WTC11 (cell line): ENCODE results near the gene PGA3. TPM values are rescaled to one million over a fixed set of nuclear protein-coding genes. Genes with fewer than 3 reads are reported as not detected.
"Not testable (repeated sequence)": the region's sequence is repeated elsewhere in the genome, so short reads cannot be mapped to it uniquely, and the experiment has no call there.

Source experiments
- ATAC-seq: fragments of 200-7000 bp; cut with Tn5 transposase; 2 replicates; pipeline ENCODE4 v1.10.0; 2021; ENCODE audit warnings: mild to moderate bottlenecking, moderate library complexity
- CTCF ChIA-PET: fragments of 300-600 bp; sonication (Branson Sonifier 250); formaldehyde crosslinking; loops from one replicate; lab custom pipeline; 2021; ENCODE audit warnings: antibody characterized with exemption; lab: Charles Lee
- POLR2A ChIA-PET: fragments of 350-600 bp; sonication (Branson Sonifier 250); formaldehyde crosslinking; loops from one replicate; lab custom pipeline; 2021; ENCODE audit warnings: antibody characterized with exemption; lab: Charles Lee
- DNase-seq: peaks from one replicate; pipeline ENCODE4 v3.0.0; 2021; ENCODE audit warnings: low spot score
- H3K27ac Mint-ChIP-seq: 2 replicates; pipeline ENCODE4 v1.8.0; 2021; ENCODE audit warnings: mixed read lengths
- H3K27me3 Mint-ChIP-seq: 2 replicates; pipeline ENCODE4 v1.8.0; 2021; ENCODE audit warnings: low read depth, mild to moderate bottlenecking, moderate library complexity, mixed read lengths
- H3K36me3 Mint-ChIP-seq: 2 replicates; pipeline ENCODE4 v1.8.0; 2021; ENCODE audit warnings: mixed read lengths
- H3K4me1 Mint-ChIP-seq: 2 replicates; pipeline ENCODE4 v1.8.0; 2022; ENCODE audit warnings: mixed read lengths
- H3K4me3 Mint-ChIP-seq: 2 replicates; pipeline ENCODE4 v1.8.0; 2021; ENCODE audit warnings: mild to moderate bottlenecking, moderate library complexity, mixed read lengths
- H3K9me3 Mint-ChIP-seq: 2 replicates; pipeline ENCODE4 v1.8.0; 2021; ENCODE audit warnings: mixed read lengths
- ATF2 ChIP-seq: sonication (generic); formaldehyde crosslinking; IDR thresholded peaks from 2 replicates; pipeline ENCODE4 v1.8.1; 2022; ENCODE audit warnings: low read depth, missing genetic modification reagents, borderline replicate concordance
- ATF6 ChIP-seq: sonication (generic); formaldehyde crosslinking; IDR thresholded peaks from 2 replicates; pipeline ENCODE4 v1.8.1; 2023; ENCODE audit warnings: mild to moderate bottlenecking, missing genetic modification reagents
- CREB1 ChIP-seq: sonication (generic); formaldehyde crosslinking; IDR thresholded peaks from 2 replicates; pipeline ENCODE4 v1.8.0; 2023; ENCODE audit warnings: mild to moderate bottlenecking, missing genetic modification reagents
- CTCF ChIP-seq: fragments of 200-600 bp; IDR thresholded peaks from 2 replicates; pipeline ENCODE4 v1.8.0; 2022; ENCODE audit warnings: antibody characterized with exemption
- E2F1 ChIP-seq: sonication (generic); formaldehyde crosslinking; IDR thresholded peaks from 2 replicates; pipeline ENCODE4 v1.8.0; 2022; ENCODE audit warnings: mild to moderate bottlenecking, missing genetic modification reagents
- EMX1 ChIP-seq: fragments of 250-450 bp; sonication (Bioruptor Pico); IDR thresholded peaks from 2 replicates; pipeline ENCODE4 v1.8.0; 2021; ENCODE audit warnings: mild to moderate bottlenecking
- ETV6 ChIP-seq: sonication (generic); formaldehyde crosslinking; IDR thresholded peaks from 2 replicates; pipeline ENCODE4 v1.8.1; 2022; ENCODE audit warnings: mild to moderate bottlenecking, missing genetic modification reagents
- FOXJ3 ChIP-seq: sonication (generic); formaldehyde crosslinking; IDR thresholded peaks from 2 replicates; pipeline ENCODE4 v1.9.0; 2021; ENCODE audit warnings: missing genetic modification reagents, mild to moderate bottlenecking, borderline replicate concordance
- FOXK1 ChIP-seq: sonication (generic); formaldehyde crosslinking; IDR thresholded peaks from 2 replicates; pipeline ENCODE4 v1.8.0; 2022; ENCODE audit warnings: mild to moderate bottlenecking, moderate library complexity, missing genetic modification reagents
- FOXP4 ChIP-seq: sonication (generic); formaldehyde crosslinking; IDR thresholded peaks from 2 replicates; pipeline ENCODE4 v1.8.0; 2022; ENCODE audit warnings: mild to moderate bottlenecking, missing genetic modification reagents
- KAT7 ChIP-seq: sonication (generic); formaldehyde crosslinking; IDR thresholded peaks from 2 replicates; pipeline ENCODE4 v1.8.1; 2023; ENCODE audit warnings: missing genetic modification reagents, mild to moderate bottlenecking, borderline replicate concordance
- MAX ChIP-seq: sonication (generic); formaldehyde crosslinking; IDR thresholded peaks from 2 replicates; pipeline ENCODE4 v1.8.0; 2022; ENCODE audit warnings: mild to moderate bottlenecking, missing genetic modification reagents
- NFATC4 ChIP-seq: fragments of 250-450 bp; sonication (Bioruptor Pico); IDR thresholded peaks from 2 replicates; pipeline ENCODE4 v1.9.0; 2021; ENCODE audit warnings: mild to moderate bottlenecking
- NFE2L1 ChIP-seq: sonication (generic); formaldehyde crosslinking; IDR thresholded peaks from 2 replicates; pipeline ENCODE4 v1.8.1; 2023; ENCODE audit warnings: missing genetic modification reagents
- NR2C2 ChIP-seq: sonication (generic); formaldehyde crosslinking; IDR thresholded peaks from 2 replicates; pipeline ENCODE4 v1.8.0; 2022; ENCODE audit warnings: mild to moderate bottlenecking, missing genetic modification reagents
- RORB ChIP-seq: fragments of 250-450 bp; sonication (Bioruptor Pico); IDR thresholded peaks from 2 replicates; pipeline ENCODE4 v1.9.0; 2021; ENCODE audit warnings: mild to moderate bottlenecking
- TEAD1 ChIP-seq: sonication (generic); formaldehyde crosslinking; IDR thresholded peaks from 2 replicates; pipeline ENCODE4 v1.8.0; 2022; ENCODE audit warnings: mild to moderate bottlenecking, missing genetic modification reagents
- USF1 ChIP-seq: sonication (generic); formaldehyde crosslinking; IDR thresholded peaks from 2 replicates; pipeline ENCODE4 v1.8.0; 2022; ENCODE audit warnings: mild to moderate bottlenecking, missing genetic modification reagents
- USF2 ChIP-seq: sonication (generic); formaldehyde crosslinking; IDR thresholded peaks from 2 replicates; pipeline ENCODE4 v1.8.1; 2023; ENCODE audit warnings: mild to moderate bottlenecking, missing genetic modification reagents, moderate library complexity
- ZNF219 ChIP-seq: sonication (generic); formaldehyde crosslinking; IDR thresholded peaks from 2 replicates; pipeline ENCODE4 v1.8.0; 2023; ENCODE audit warnings: missing genetic modification reagents, mild to moderate bottlenecking, borderline replicate concordance
- ZNF263 ChIP-seq: sonication (generic); formaldehyde crosslinking; IDR thresholded peaks from 2 replicates; pipeline ENCODE4 v1.8.1; 2022; ENCODE audit warnings: low read depth, mild to moderate bottlenecking, moderate library complexity, missing genetic modification reagents
- ZNF416 ChIP-seq: fragments of 250-450 bp; sonication (Bioruptor Pico); IDR thresholded peaks from 2 replicates; pipeline ENCODE4 v1.9.0; 2021; ENCODE audit warnings: mild to moderate bottlenecking, inconsistent platforms
- total RNA-seq: library from RNA; stranded (reverse); gene quantifications from 3 replicates; pipeline ENCODE4 v1.2.3, GENCODE V29; 2021

Gene PGA3
- total RNA-seq, 1 experiment from 2014 or later = 0.20 TPM

GRCh38 chr11:61174949-61175348 is 28.4 kb upstream of the PGA3 start:
- ChIA-PET POLR2A (no interaction called here), CTCF (interaction anchor here (0.7 kb wide), 1 partner anchor 12 kb away, joined by 3 read pairs; no protein-coding TSS in a partner anchor)
- Mint-ChIP-seq H3K27me3 (peaks cover 9% of the 10 kb centered on the region), H3K36me3 (no peaks in the 10 kb centered on the region), H3K4me1 (no peaks in the 10 kb centered on the region), H3K4me3 (no peak overlapping the region), H3K27ac (no peak overlapping the region), H3K9me3 (peaks cover 16% of the 10 kb centered on the region)
- no peak for DNase-seq
- no peak for ATAC-seq
- no peak for TF ChIP-seq ETV6
- no peak for TF ChIP-seq FOXP4 (CRISPR knock-in tag)
- TF ChIP-seq EMX1 (CRISPR knock-in tag) = no peak
- TF ChIP-seq TEAD1 (CRISPR knock-in tag) = no peak
- no peak for TF ChIP-seq E2F1 (CRISPR knock-in tag)
- no peak for TF ChIP-seq FOXK1
- TF ChIP-seq RORB (CRISPR knock-in tag) = no peak
- TF ChIP-seq USF1 (CRISPR knock-in tag) = no peak
- TF ChIP-seq MAX (CRISPR knock-in tag) = no peak
- TF ChIP-seq FOXJ3 (CRISPR knock-in tag) = no peak
- no peak for TF ChIP-seq USF2 (CRISPR knock-in tag)
- no peak for TF ChIP-seq ZNF263 (CRISPR knock-in tag)
- no peak for TF ChIP-seq CREB1 (CRISPR knock-in tag)
- TF ChIP-seq KAT7 (CRISPR knock-in tag) = no peak
- no peak for TF ChIP-seq NFATC4 (CRISPR knock-in tag)
- TF ChIP-seq CTCF = no peak

GRCh38 chr11:61176446-61176845 is 26.9 kb upstream of the PGA3 start:
- H3K4me3 Mint-ChIP-seq = no peak overlapping the region
- no peaks in the 10 kb centered on the region for H3K4me1 Mint-ChIP-seq
- H3K9me3 Mint-ChIP-seq = peaks cover 16% of the 10 kb centered on the region
- no peaks in the 10 kb centered on the region for H3K36me3 Mint-ChIP-seq
- CTCF ChIA-PET = no interaction called here
- DNase-seq (no peak), ATAC-seq (no peak)
- POLR2A ChIA-PET = no interaction called here
- peaks cover 9% of the 10 kb centered on the region for H3K27me3 Mint-ChIP-seq
- TF ChIP-seq USF1 (CRISPR knock-in tag) = no peak
- no peak for TF ChIP-seq ATF6
- TF ChIP-seq ZNF416 (CRISPR knock-in tag) = no peak
- TF ChIP-seq ZNF263 (CRISPR knock-in tag) = no peak
- TF ChIP-seq ATF2 = no peak
- no peak for TF ChIP-seq NFE2L1 (CRISPR knock-in tag)
- TF ChIP-seq NR2C2 = no peak
- TF ChIP-seq ZNF219 (CRISPR knock-in tag) = no peak
- TF ChIP-seq MAX (CRISPR knock-in tag) = no peak
- H3K27ac Mint-ChIP-seq = no peak overlapping the region

- DNase-seq, CTCF ChIA-PET: not testable (repeated sequence)
Measured at GRCh38 chr11:61180205-61180604, 23.1 kb upstream of the PGA3 start.

More at GRCh38 chr11:61180205-61180604, 23.1 kb upstream of the PGA3 start:
- H3K9me3 Mint-ChIP-seq, H3K36me3 Mint-ChIP-seq, ATAC-seq, POLR2A ChIA-PET, H3K27me3 Mint-ChIP-seq, H3K4me3 Mint-ChIP-seq, H3K4me1 Mint-ChIP-seq, H3K27ac Mint-ChIP-seq: not testable (repeated sequence)
